ENCODE data around the gene CHAF1A. TPM values are rescaled to one million over a fixed set of nuclear protein-coding genes. Genes with fewer than 3 reads are reported as not detected.

CHAF1A gene
- total RNA-seq, 2 experiments from 2014 or later = 78.3 to 80.5 TPM

DNA sequence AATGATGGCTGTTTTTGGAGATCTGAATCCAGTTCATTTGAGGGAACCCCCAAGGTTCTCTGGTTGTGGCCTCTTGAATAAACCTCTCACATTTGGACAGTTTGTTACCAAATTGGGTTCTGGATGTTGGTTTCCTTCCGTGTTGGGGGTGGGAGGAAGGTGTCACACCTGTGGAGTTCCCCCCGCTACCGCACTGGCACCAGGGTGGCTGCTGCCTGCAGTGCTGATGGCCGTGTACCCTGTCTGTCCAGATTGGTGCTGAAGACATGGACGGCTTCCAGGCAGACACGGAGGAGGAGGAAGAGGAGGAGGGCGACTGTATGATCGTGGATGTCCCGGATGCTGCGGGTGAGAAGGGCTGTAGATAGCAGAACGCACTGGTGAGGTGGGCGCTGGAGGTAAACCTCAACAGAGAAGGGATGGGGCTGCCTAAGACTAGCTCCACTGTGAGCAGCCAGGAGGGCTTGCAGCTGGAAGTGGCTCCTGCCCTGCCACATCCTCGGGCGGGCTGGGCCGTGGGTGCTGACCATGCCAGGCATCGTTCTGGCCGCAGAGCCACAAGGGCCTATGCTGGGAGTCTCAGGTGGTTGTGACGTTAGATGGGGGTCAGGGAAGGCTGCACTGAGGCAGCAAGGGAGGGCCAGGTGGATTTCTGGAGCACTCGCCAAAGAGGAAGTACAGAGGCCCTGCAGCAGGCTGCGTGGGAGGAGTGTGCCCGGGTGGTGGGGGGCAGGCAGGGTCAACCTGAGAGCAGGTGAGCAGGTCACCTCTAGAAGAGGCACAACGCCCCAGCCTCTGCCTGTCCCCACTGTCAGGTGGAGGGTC, 39.8 kb downstream of the CHAF1A start:
- Mint-ChIP-seq H3K27ac (no peak overlapping the region), H3K4me3 (no peak overlapping the region), H3K4me1 (ENCODE audit: low read depth) (peaks cover 3% of the 10 kb centered on the region), H3K9me3 (no peaks in the 10 kb centered on the region), H3K27me3 (no peaks in the 10 kb centered on the region), H3K36me3 (ENCODE audit: low read depth) (peaks cover 21% of the 10 kb centered on the region)
- ChIA-PET CTCF (no interaction called here), POLR2A (interaction anchor here (0.7 kb wide), 1 partner anchor 24 kb away, joined by 3 read pairs; no protein-coding TSS in a partner anchor)
- DNase-seq (no peak), ATAC-seq (no peak)
- TF ChIP-seq, protein P1, sequence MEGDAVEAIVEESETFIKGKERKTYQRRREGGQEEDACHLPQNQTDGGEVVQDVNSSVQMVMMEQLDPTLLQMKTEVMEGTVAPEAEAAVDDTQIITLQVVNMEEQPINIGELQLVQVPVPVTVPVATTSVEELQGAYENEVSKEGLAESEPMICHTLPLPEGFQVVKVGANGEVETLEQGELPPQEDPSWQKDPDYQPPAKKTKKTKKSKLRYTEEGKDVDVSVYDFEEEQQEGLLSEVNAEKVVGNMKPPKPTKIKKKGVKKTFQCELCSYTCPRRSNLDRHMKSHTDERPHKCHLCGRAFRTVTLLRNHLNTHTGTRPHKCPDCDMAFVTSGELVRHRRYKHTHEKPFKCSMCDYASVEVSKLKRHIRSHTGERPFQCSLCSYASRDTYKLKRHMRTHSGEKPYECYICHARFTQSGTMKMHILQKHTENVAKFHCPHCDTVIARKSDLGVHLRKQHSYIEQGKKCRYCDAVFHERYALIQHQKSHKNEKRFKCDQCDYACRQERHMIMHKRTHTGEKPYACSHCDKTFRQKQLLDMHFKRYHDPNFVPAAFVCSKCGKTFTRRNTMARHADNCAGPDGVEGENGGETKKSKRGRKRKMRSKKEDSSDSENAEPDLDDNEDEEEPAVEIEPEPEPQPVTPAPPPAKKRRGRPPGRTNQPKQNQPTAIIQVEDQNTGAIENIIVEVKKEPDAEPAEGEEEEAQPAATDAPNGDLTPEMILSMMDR (IDR thresholded peaks at IDR 0.05) = no peak
- intact Hi-C loops (cut with micrococcal nuclease) = no loop called here

DNA sequence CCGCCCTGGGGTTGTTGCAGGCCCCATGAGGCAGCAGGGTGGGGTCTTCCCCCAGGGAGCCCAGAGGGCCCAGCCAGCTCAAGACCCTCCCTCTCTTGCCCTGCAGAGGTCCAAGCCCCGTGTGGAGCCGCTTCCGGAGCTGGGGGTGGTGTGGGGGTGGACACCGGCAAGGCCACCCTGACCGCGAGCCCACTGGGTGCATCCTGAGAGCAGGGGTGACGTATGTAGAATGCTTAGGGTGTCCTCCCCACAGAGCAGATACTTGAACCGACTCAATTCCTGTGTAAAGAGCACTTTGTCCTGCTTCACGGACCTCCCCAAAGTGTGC, 40.3 kb downstream of the CHAF1A start:
- ChIA-PET POLR2A (interaction anchor here (1.8 kb wide), 1 partner anchor 10 kb away, joined by 8 read pairs; no protein-coding TSS in a partner anchor), CTCF (no interaction called here)
- ATAC-seq (no peak), DNase-seq (no peak)
- no peak overlapping the region for H3K4me3 Mint-ChIP-seq
- H3K36me3 Mint-ChIP-seq (ENCODE audit: low read depth) = peaks cover 21% of the 10 kb centered on the region
- no peak overlapping the region for H3K27ac Mint-ChIP-seq
- intact Hi-C loops (cut with micrococcal nuclease) = no loop called here
- no peaks in the 10 kb centered on the region for H3K27me3 Mint-ChIP-seq
- H3K9me3 Mint-ChIP-seq = no peaks in the 10 kb centered on the region
- peaks cover 3% of the 10 kb centered on the region for H3K4me1 Mint-ChIP-seq (ENCODE audit: low read depth)
- TF ChIP-seq, protein P1 (IDR thresholded peaks at IDR 0.05) = no peak

DNA sequence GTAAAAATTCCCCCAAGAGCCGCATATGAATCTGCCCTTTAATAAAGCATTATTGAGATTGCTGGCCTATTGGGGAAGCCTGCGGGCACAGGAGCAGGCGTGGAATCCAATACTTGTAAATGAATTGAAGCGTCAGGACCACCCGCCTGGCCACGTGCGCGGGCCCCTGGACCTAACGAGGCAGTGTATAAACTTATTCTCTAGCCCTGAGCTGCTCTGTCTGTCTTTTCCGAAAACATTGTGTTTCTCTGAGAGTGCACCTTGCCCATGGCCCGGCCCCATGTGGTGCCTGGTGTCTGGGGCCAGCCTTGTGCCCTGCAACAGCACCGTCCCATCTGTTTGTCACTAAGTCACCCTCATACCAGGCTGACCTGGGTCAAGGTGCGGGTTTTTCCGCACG, 40.7 kb downstream of the CHAF1A start:
- TF ChIP-seq, protein P1 (IDR thresholded peaks at IDR 0.05) = no peak
- H3K4me3 Mint-ChIP-seq = no peak overlapping the region
- no peaks in the 10 kb centered on the region for H3K9me3 Mint-ChIP-seq
- peaks cover 3% of the 10 kb centered on the region for H3K4me1 Mint-ChIP-seq (ENCODE audit: low read depth)
- intact Hi-C loops (cut with micrococcal nuclease) = no loop called here
- no peak for ATAC-seq
- peaks cover 17% of the 10 kb centered on the region for H3K36me3 Mint-ChIP-seq (ENCODE audit: low read depth)
- no peak for DNase-seq
- H3K27me3 Mint-ChIP-seq = no peaks in the 10 kb centered on the region
- POLR2A ChIA-PET = interaction anchor here (0.9 to 1.8 kb wide), 4 partner anchors 8 to 13 kb away, joined by 3 to 8 read pairs (median 4); no protein-coding TSS in a partner anchor
- CTCF ChIA-PET = no interaction called here
- no peak overlapping the region for H3K27ac Mint-ChIP-seq

DNA sequence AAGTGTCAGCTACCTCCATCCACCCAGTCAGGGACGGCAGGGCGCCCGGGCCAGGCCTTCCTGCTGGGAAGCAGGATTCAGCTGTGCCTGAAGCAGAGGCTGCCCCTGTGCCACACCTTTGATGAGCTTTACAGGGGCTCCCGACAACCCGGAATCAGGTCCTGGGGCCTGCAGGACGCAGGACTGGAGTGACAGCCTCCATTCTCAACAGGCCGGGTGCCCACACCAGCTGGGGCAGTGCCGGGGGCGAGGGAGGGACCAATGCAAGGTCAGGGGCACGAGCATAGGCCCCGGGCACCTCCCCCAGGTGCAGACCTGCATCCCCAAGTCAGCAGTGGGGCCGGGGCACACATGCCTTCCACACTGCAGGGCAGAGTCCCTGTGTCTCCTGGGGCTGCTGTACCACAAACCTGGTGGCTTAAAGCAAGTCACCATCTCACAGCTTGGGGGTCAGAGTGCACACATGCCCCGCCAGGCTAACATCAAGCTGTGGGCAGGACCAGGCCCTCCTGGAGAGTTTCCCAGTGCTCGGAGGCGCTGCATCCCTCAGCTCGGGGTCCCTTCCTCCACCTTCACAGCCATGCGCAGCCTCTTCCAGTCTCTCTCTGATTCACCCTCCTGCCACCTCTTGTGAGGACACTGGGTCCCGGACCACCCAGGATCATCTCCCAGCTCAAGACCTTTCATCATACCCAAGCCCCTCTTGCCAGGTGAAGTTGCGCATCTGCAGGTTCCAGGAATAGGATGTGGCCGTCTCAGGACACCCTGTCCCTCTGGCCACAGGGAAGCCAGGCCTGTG, 41.7 kb downstream of the CHAF1A start:
- no peak for DNase-seq
- CTCF ChIA-PET = no interaction called here

More for the DNA sequence above, 41.7 kb downstream of the CHAF1A start:
- no peak for ATAC-seq
- H3K36me3 Mint-ChIP-seq (ENCODE audit: low read depth) = peaks cover 18% of the 10 kb centered on the region
- intact Hi-C loops (cut with micrococcal nuclease) = no loop called here
- no peak overlapping the region for H3K4me3 Mint-ChIP-seq
- TF ChIP-seq, protein P1 (IDR thresholded peaks at IDR 0.05) = no peak
- POLR2A ChIA-PET = interaction anchor here (0.9 to 1.8 kb wide), 5 partner anchors 8 to 42 kb away, joined by 3 to 8 read pairs (median 4); partner anchors contain the start of gene CHAF1A
- H3K27me3 Mint-ChIP-seq = no peaks in the 10 kb centered on the region
- no peak overlapping the region for H3K27ac Mint-ChIP-seq
- H3K9me3 Mint-ChIP-seq = no peaks in the 10 kb centered on the region
- peaks cover 3% of the 10 kb centered on the region for H3K4me1 Mint-ChIP-seq (ENCODE audit: low read depth)

Measured in activated CD8-positive, alpha-beta T cell treated with anti-CD3 and anti-CD28 coated beads for 36 hours (primary cell).